ENCODE results near the gene FXYD1. TPM values are rescaled to one million over a fixed set of nuclear protein-coding genes. Genes with fewer than 3 reads are reported as not detected.

Gene FXYD1
- polyA plus RNA-seq, 1 of the 3 experiments (the other 2 are of a cell fraction): 0.12 TPM

- Histone ChIP-seq H2AFZ (ENCODE audit: low read depth) (no peak overlapping the region), H3K79me2 (ENCODE audit: insufficient read depth) (no peaks in the 10 kb centered on the region), H3K36me3 (replicated peaks in 1 of 2; ENCODE audit: control insufficient read depth in 1 of 2, insufficient read depth in 2 of 2, low read length in 1 of 2) (no peaks in the 10 kb centered on the region), H3K4me3 (ENCODE audit: low read depth in 2 of 2, low read length in 1 of 2) (peak overlapping the region in 1 of 2 experiments; percentile 34; a peak in 2 of 4 replicates), H4K20me1 (ENCODE audit: insufficient read depth) (no peaks in the 10 kb centered on the region), H3K4me1 (ENCODE audit: control insufficient read depth in 1 of 2, insufficient read depth in 2 of 2, low read depth in 1 of 2, low read length in 1 of 2) (peaks cover 0 to 25% of the 10 kb centered on the region in 2 experiments; a peak in 2 of 4 replicates), H3K9ac (no peak overlapping the region), H3K27ac (ENCODE audit: low read depth in 2 of 2, low read length in 1 of 2) (no peak overlapping the region), H3K27me3 (ENCODE audit: insufficient read depth) (peaks cover 33% of the 10 kb centered on the region; the same call in 1 of the 2 replicates), H3K9me3 (no peaks in the 10 kb centered on the region), H3F3A (replicated peaks; ENCODE audit: insufficient read depth) (peaks cover 6% of the 10 kb centered on the region), H3K9me2 (no peaks in the 10 kb centered on the region), H3K4me2 (peak overlapping the region; percentile 73)
- peak; percentile 91 for DNase-seq
- ChIA-PET CTCF (interaction anchor here (0.7 to 5.1 kb wide), 32 partner anchors 10 to 215 kb away, joined by 3 to 59 read pairs (median 5); partner anchors contain the start of genes FFAR3 and FXYD5), POLR2A (no interaction called here)
- TF ChIP-seq CTCF (IDR thresholded peaks at IDR 0.05) (peak; percentile 36; the same call in 1 of the 2 replicates), SMC3 (IDR thresholded peaks at IDR 0.05; ENCODE audit: low read depth, low read length) (peak; percentile 22; the same call in 1 of the 2 replicates), RFX5 (IDR thresholded peaks at IDR 0.05; ENCODE audit: low read length) (no peak), RAD21 (IDR thresholded peaks at IDR 0.05; ENCODE audit: low read length) (peak; percentile 28; the same call in 1 of the 2 replicates)
- WGBS (ENCODE audit: low lambda C conversion rate): 2% methylated on average over 30 of the region's 46 CpGs
Measured at GRCh38 chr19:35142606-35143230, 4.1 kb downstream of the FXYD1 start.

GRCh38 chr19:35143231-35143715, 4.6 kb downstream of the FXYD1 start, which contains the start of gene FXYD7:
Gene FXYD7, plus strand, starts transcription at chr19:35143255. Its CDS starts 79 bp downstream, at chr19:35143334.
- Histone ChIP-seq H3K9me3 (no peaks in the 10 kb centered on the region), H3K27me3 (ENCODE audit: insufficient read depth) (peaks cover 27% of the 10 kb centered on the region; the same call in 1 of the 2 replicates), H3K9ac (no peak within 1 kb of the TSS), H3K4me1 (ENCODE audit: control insufficient read depth in 1 of 2, insufficient read depth in 2 of 2, low read depth in 1 of 2, low read length in 1 of 2) (peaks cover 0 to 25% of the 10 kb centered on the region in 2 experiments; a peak in 2 of 4 replicates), H3K4me3 (ENCODE audit: low read depth in 2 of 2, low read length in 1 of 2) (peak within 1 kb of the TSS in 1 of 2 experiments; percentile 34; a peak in 2 of 4 replicates), H3F3A (replicated peaks; ENCODE audit: insufficient read depth) (peaks cover 6% of the 10 kb centered on the region), H3K9me2 (no peaks in the 10 kb centered on the region), H2AFZ (ENCODE audit: low read depth) (no peak within 1 kb of the TSS), H3K4me2 (peak within 1 kb of the TSS; percentile 73), H3K36me3 (replicated peaks in 1 of 2; ENCODE audit: control insufficient read depth in 1 of 2, insufficient read depth in 2 of 2, low read length in 1 of 2) (no peaks in the 10 kb centered on the region), H3K27ac (ENCODE audit: low read depth in 2 of 2, low read length in 1 of 2) (no peak within 1 kb of the TSS), H3K79me2 (ENCODE audit: insufficient read depth) (no peaks in the 10 kb centered on the region), H4K20me1 (ENCODE audit: insufficient read depth) (no peaks in the 10 kb centered on the region)
- no peak for TF ChIP-seq NRF1 (IDR thresholded peaks at IDR 0.05; ENCODE audit: low read depth, low read length)
- no peak for TF ChIP-seq CTCF (IDR thresholded peaks at IDR 0.05)
- no peak for TF ChIP-seq USF1 (IDR thresholded peaks at IDR 0.05; ENCODE audit: borderline replicate concordance, low read depth)
- TF ChIP-seq FOXM1 (IDR thresholded peaks at IDR 0.05; ENCODE audit: low read depth): no peak
- no peak for TF ChIP-seq NFIC (IDR thresholded peaks at IDR 0.05; ENCODE audit: borderline replicate concordance)
- TF ChIP-seq RXRA (IDR thresholded peaks at IDR 0.05; ENCODE audit: borderline replicate concordance, low read depth): no peak
- no peak for TF ChIP-seq YY1 (IDR thresholded peaks at IDR 0.05; ENCODE audit: low read depth)
- TF ChIP-seq FOXJ3 (CRISPR knock-in tag; IDR thresholded peaks at IDR 0.05): no peak
- TF ChIP-seq TCF12 (IDR thresholded peaks at IDR 0.05): no peak
- POLR2A ChIA-PET: interaction anchor here (0.8 kb wide), 1 partner anchor 87 kb away, joined by 3 read pairs; no protein-coding TSS in a partner anchor
- WGBS (ENCODE audit: low lambda C conversion rate): under 1% methylated on average over 10 of the region's 31 CpGs
- DNase-seq: peak; percentile 66
- CTCF ChIA-PET: interaction anchor here (0.7 to 5.1 kb wide), 22 partner anchors 10 to 161 kb away, joined by 3 to 59 read pairs (median 4); partner anchors contain the start of gene FXYD5

Data from SK-N-SH (cell line).